ENCODE data around the gene RHOXF2B. TPM values are rescaled to one million over a fixed set of nuclear protein-coding genes. Genes with fewer than 3 reads are reported as not detected.
"Not testable (repeated sequence)": the region's sequence is repeated elsewhere in the genome, so short reads cannot be mapped to it uniquely, and the experiment has no call there.

The RHOXF2B gene
- total and polyA plus RNA-seq, 2 experiments from 2014 or later: not detected

- H3K27ac ChIP-seq: no peak overlapping the region
These were observed 12.7 kb upstream of the RHOXF2B start for GRCh38 chrX:120090208-120090607.

GRCh38 chrX:120087289-120088017 lies 10.0 kb upstream of the RHOXF2B start:
- DNase-seq (ENCODE audit: low read depth in 1 of 2, low spot score in 1 of 2): no peak
- TF ChIP-seq CTCF (IDR thresholded peaks at IDR 0.05; ENCODE audit: low read depth, low read length): no peak
- no peak overlapping the region for H3K4me3 ChIP-seq
- H3K36me3 ChIP-seq: no peaks in the 10 kb centered on the region
- no peaks in the 10 kb centered on the region for H3K9me3 ChIP-seq (ENCODE audit: low read depth)
- H3K27me3 ChIP-seq: no peaks in the 10 kb centered on the region
- no peaks in the 10 kb centered on the region for H3K4me1 ChIP-seq (ENCODE audit: low read depth)
- no peak overlapping the region for H3K27ac ChIP-seq

More at GRCh38 chrX:120090208-120090607, 12.7 kb upstream of the RHOXF2B start:
- no peak for DNase-seq (ENCODE audit: low read depth in 1 of 2, low spot score in 1 of 2)
- no peaks in the 10 kb centered on the region for H3K36me3 ChIP-seq
- no peak for TF ChIP-seq CTCF (IDR thresholded peaks at IDR 0.05; ENCODE audit: low read depth, low read length)
- no peaks in the 10 kb centered on the region for H3K9me3 ChIP-seq (ENCODE audit: low read depth)
- no peak overlapping the region for H3K4me3 ChIP-seq
- H3K27me3 ChIP-seq: no peaks in the 10 kb centered on the region
- no peaks in the 10 kb centered on the region for H3K4me1 ChIP-seq (ENCODE audit: low read depth)

- not testable (repeated sequence) for H3K27me3 ChIP-seq; H3K9me3 ChIP-seq (ENCODE audit: low read depth); H3K4me3 ChIP-seq; H3K4me1 ChIP-seq (ENCODE audit: low read depth); H3K27ac ChIP-seq; H3K36me3 ChIP-seq; DNase-seq (ENCODE audit: low read depth in 1 of 2, low spot score in 1 of 2)
These were observed 8.2 kb upstream of the RHOXF2B start for GRCh38 chrX:120085553-120086185.

GRCh38 chrX:120066169-120066568 lies 11.3 kb downstream of the RHOXF2B start:
- not testable (repeated sequence) for H3K36me3 ChIP-seq

GRCh38 chrX:120042712-120043111 lies 34.8 kb downstream of the RHOXF2B start:
- not testable (repeated sequence) for H3K9me3 ChIP-seq (ENCODE audit: low read depth); H3K4me1 ChIP-seq (ENCODE audit: low read depth); H3K36me3 ChIP-seq; H3K27ac ChIP-seq; H3K4me3 ChIP-seq; DNase-seq (ENCODE audit: low read depth in 1 of 2, low spot score in 1 of 2); H3K27me3 ChIP-seq

More at GRCh38 chrX:120066169-120066568, 11.3 kb downstream of the RHOXF2B start:
- not testable (repeated sequence) for DNase-seq (ENCODE audit: low read depth in 1 of 2, low spot score in 1 of 2); H3K4me3 ChIP-seq; H3K4me1 ChIP-seq (ENCODE audit: low read depth); H3K9me3 ChIP-seq (ENCODE audit: low read depth); H3K27ac ChIP-seq; H3K27me3 ChIP-seq

- H3K36me3 ChIP-seq; H3K4me3 ChIP-seq; DNase-seq (ENCODE audit: low read depth in 1 of 2, low spot score in 1 of 2); H3K9me3 ChIP-seq (ENCODE audit: low read depth); H3K27ac ChIP-seq; H3K27me3 ChIP-seq; H3K4me1 ChIP-seq (ENCODE audit: low read depth): not testable (repeated sequence)
These were observed 35.2 kb downstream of the RHOXF2B start for GRCh38 chrX:120042247-120042646.

GRCh38 chrX:120040176-120040575 lies 37.3 kb downstream of the RHOXF2B start:
- not testable (repeated sequence) for DNase-seq (ENCODE audit: low read depth in 1 of 2, low spot score in 1 of 2); H3K27me3 ChIP-seq; H3K4me3 ChIP-seq; H3K36me3 ChIP-seq; H3K9me3 ChIP-seq (ENCODE audit: low read depth); H3K4me1 ChIP-seq (ENCODE audit: low read depth); H3K27ac ChIP-seq

- DNase-seq (ENCODE audit: low read depth in 1 of 2, low spot score in 1 of 2); H3K4me1 ChIP-seq (ENCODE audit: low read depth); H3K36me3 ChIP-seq; H3K9me3 ChIP-seq (ENCODE audit: low read depth); H3K27ac ChIP-seq; H3K4me3 ChIP-seq; H3K27me3 ChIP-seq: not testable (repeated sequence)
These were observed 38.3 kb downstream of the RHOXF2B start for GRCh38 chrX:120039087-120039733.

All from cardiac muscle cell (in vitro differentiated cells and primary cell).